ENCODE measurements around the gene ENPP3.

GRCh38 chr6:131658287-131658686, 21.2 kb downstream of the ENPP3 start:
- TF ChIP-seq CTCF (IDR thresholded peaks at IDR 0.05) = no peak
- no peak for TF ChIP-seq POLR2AphosphoS5 (IDR thresholded peaks at IDR 0.05)
- TF ChIP-seq POLR2A (IDR thresholded peaks at IDR 0.05) = no peak
- TF ChIP-seq EP300 (IDR thresholded peaks at IDR 0.05) = no peak

All from stomach (tissue), 4 donors.